Ishikawa (cell line): ENCODE results near the gene TBCD.

ENCODE experiments used
- CEBPB ChIP-seq: IDR thresholded peaks from 2 replicates; pipeline ENCODE4 v1.6.1; 2012
- CREB1 ChIP-seq: IDR thresholded peaks from 2 replicates; pipeline ENCODE4 v1.6.1; 2012; ENCODE audit warnings: low read depth
- EP300 ChIP-seq: IDR thresholded peaks from 2 replicates; pipeline ENCODE4 v1.6.1; 2012; ENCODE audit warnings: borderline replicate concordance
- MAX ChIP-seq: IDR thresholded peaks from 2 replicates; pipeline ENCODE4 v1.6.1; 2012
- NFIC ChIP-seq: IDR thresholded peaks from 2 replicates; pipeline ENCODE4 v1.6.1; 2012
- RAD21 ChIP-seq: IDR thresholded peaks from 2 replicates; pipeline ENCODE4 v1.6.1; 2012; ENCODE audit warnings: low read depth
- TAF1 ChIP-seq: IDR thresholded peaks from 2 replicates; pipeline ENCODE4 v1.6.1; 2012; ENCODE audit warnings: low read depth, mild to moderate bottlenecking
- TCF12 ChIP-seq: IDR thresholded peaks from 2 replicates; pipeline ENCODE4 v1.6.1; 2012; ENCODE audit warnings: low read depth
- TEAD4 ChIP-seq: IDR thresholded peaks from 2 replicates; pipeline ENCODE4 v1.6.1; 2012
- YY1 ChIP-seq: IDR thresholded peaks from 2 replicates; pipeline ENCODE4 v1.6.1; 2012; ENCODE audit warnings: low read depth
- TF ChIP-seq, protein P1 (sequence below): IDR thresholded peaks from 2 replicates; pipeline ENCODE4 v1.6.1; 2012; ENCODE audit warnings: low read depth, mild to moderate bottlenecking
- TF ChIP-seq, protein P2 (sequence below): IDR thresholded peaks from 2 replicates; pipeline ENCODE4 v1.6.1; 2012

- no peak for TF ChIP-seq TCF12
- no peak for TF ChIP-seq TAF1
- TF ChIP-seq RAD21: no peak
- TF ChIP-seq YY1: no peak
- TF ChIP-seq TEAD4: no peak
- no peak for TF ChIP-seq CEBPB
- no peak for TF ChIP-seq NFIC
- TF ChIP-seq, protein P1, sequence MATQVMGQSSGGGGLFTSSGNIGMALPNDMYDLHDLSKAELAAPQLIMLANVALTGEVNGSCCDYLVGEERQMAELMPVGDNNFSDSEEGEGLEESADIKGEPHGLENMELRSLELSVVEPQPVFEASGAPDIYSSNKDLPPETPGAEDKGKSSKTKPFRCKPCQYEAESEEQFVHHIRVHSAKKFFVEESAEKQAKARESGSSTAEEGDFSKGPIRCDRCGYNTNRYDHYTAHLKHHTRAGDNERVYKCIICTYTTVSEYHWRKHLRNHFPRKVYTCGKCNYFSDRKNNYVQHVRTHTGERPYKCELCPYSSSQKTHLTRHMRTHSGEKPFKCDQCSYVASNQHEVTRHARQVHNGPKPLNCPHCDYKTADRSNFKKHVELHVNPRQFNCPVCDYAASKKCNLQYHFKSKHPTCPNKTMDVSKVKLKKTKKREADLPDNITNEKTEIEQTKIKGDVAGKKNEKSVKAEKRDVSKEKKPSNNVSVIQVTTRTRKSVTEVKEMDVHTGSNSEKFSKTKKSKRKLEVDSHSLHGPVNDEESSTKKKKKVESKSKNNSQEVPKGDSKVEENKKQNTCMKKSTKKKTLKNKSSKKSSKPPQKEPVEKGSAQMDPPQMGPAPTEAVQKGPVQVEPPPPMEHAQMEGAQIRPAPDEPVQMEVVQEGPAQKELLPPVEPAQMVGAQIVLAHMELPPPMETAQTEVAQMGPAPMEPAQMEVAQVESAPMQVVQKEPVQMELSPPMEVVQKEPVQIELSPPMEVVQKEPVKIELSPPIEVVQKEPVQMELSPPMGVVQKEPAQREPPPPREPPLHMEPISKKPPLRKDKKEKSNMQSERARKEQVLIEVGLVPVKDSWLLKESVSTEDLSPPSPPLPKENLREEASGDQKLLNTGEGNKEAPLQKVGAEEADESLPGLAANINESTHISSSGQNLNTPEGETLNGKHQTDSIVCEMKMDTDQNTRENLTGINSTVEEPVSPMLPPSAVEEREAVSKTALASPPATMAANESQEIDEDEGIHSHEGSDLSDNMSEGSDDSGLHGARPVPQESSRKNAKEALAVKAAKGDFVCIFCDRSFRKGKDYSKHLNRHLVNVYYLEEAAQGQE: no peak
- TF ChIP-seq MAX: no peak
- no peak for TF ChIP-seq EP300
- no peak for TF ChIP-seq CREB1
- TF ChIP-seq, protein P2, sequence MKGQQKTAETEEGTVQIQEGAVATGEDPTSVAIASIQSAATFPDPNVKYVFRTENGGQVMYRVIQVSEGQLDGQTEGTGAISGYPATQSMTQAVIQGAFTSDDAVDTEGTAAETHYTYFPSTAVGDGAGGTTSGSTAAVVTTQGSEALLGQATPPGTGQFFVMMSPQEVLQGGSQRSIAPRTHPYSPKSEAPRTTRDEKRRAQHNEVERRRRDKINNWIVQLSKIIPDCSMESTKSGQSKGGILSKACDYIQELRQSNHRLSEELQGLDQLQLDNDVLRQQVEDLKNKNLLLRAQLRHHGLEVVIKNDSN: no peak
Measured at GRCh38 chr17:82910770-82911169, 158.9 kb downstream of the TBCD start.
